Activated T-cell treated with anti-CD3 and anti-CD28 coated beads, Interleukin-2, amount 50 U/mL, for 24 hours (primary cell): Measurements from ENCODE around the gene RALGPS2.
"Not testable (repeated sequence)": the region's sequence is repeated elsewhere in the genome, so short reads cannot be mapped to it uniquely, and the experiment has no call there.

ENCODE experiments used
- DNase-seq: peaks from one replicate; pipeline ENCODE4 v3.0.0-alpha.2; 2020
- H3K27ac Mint-ChIP-seq: 2 replicates; pipeline ENCODE4 v1.8.0; 2020; ENCODE audit warnings: mild to moderate bottlenecking, mixed read lengths
- H3K27me3 Mint-ChIP-seq: 2 replicates; pipeline ENCODE4 v1.8.0; 2020; ENCODE audit warnings: mixed read lengths
- H3K36me3 Mint-ChIP-seq: 2 replicates; pipeline ENCODE4 v1.8.0; 2020; ENCODE audit warnings: low read depth, mixed read lengths
- H3K4me1 Mint-ChIP-seq: 2 replicates; pipeline ENCODE4 v1.8.0; 2020; ENCODE audit warnings: low read depth, mixed read lengths
- H3K4me3 Mint-ChIP-seq: 2 replicates; pipeline ENCODE4 v1.8.0; 2020; ENCODE audit warnings: mild to moderate bottlenecking, moderate library complexity, mixed read lengths
- H3K9me3 Mint-ChIP-seq: 2 replicates; pipeline ENCODE4 v1.8.0; 2020; ENCODE audit warnings: mixed read lengths

The RALGPS2 gene

GRCh38 chr1:178844436-178844835 lies 119.4 kb downstream of the RALGPS2 start:
- Mint-ChIP-seq H3K4me1 (no peaks in the 10 kb centered on the region), H3K36me3 (no peaks in the 10 kb centered on the region), H3K27me3 (no peaks in the 10 kb centered on the region), H3K27ac (no peak overlapping the region), H3K9me3 (no peaks in the 10 kb centered on the region), H3K4me3 (no peak overlapping the region)
- no peak for DNase-seq

- DNase-seq, result no peak
- H3K36me3 Mint-ChIP-seq, result no peaks in the 10 kb centered on the region
- no peaks in the 10 kb centered on the region for H3K9me3 Mint-ChIP-seq
- no peaks in the 10 kb centered on the region for H3K27me3 Mint-ChIP-seq
- no peak overlapping the region for H3K4me3 Mint-ChIP-seq
- H3K27ac Mint-ChIP-seq, result no peak overlapping the region
- no peaks in the 10 kb centered on the region for H3K4me1 Mint-ChIP-seq
These were observed 121.3 kb downstream of the RALGPS2 start for GRCh38 chr1:178846306-178846705.

- Mint-ChIP-seq H3K27ac (no peak overlapping the region), H3K4me3 (no peak overlapping the region), H3K36me3 (no peaks in the 10 kb centered on the region), H3K4me1 (no peaks in the 10 kb centered on the region), H3K27me3 (no peaks in the 10 kb centered on the region), H3K9me3 (no peaks in the 10 kb centered on the region)
- no peak for DNase-seq
These were observed 122.4 kb downstream of the RALGPS2 start for GRCh38 chr1:178847396-178847849.

GRCh38 chr1:178847919-178848318 lies 122.9 kb downstream of the RALGPS2 start:
- H3K27ac Mint-ChIP-seq, H3K36me3 Mint-ChIP-seq, H3K4me3 Mint-ChIP-seq, H3K4me1 Mint-ChIP-seq, H3K9me3 Mint-ChIP-seq, DNase-seq, H3K27me3 Mint-ChIP-seq: not testable (repeated sequence)

- no peaks in the 10 kb centered on the region for H3K27me3 Mint-ChIP-seq
- DNase-seq, result no peak
- H3K36me3 Mint-ChIP-seq, result no peaks in the 10 kb centered on the region
- H3K27ac Mint-ChIP-seq, result no peak overlapping the region
- no peaks in the 10 kb centered on the region for H3K4me1 Mint-ChIP-seq
- no peak overlapping the region for H3K4me3 Mint-ChIP-seq
- no peaks in the 10 kb centered on the region for H3K9me3 Mint-ChIP-seq
These were observed 124.9 kb downstream of the RALGPS2 start for GRCh38 chr1:178849918-178850317.

GRCh38 chr1:178857126-178857525 lies 132.1 kb downstream of the RALGPS2 start:
- Mint-ChIP-seq H3K4me3 (no peak overlapping the region), H3K27ac (no peak overlapping the region), H3K4me1 (no peaks in the 10 kb centered on the region), H3K27me3 (no peaks in the 10 kb centered on the region), H3K9me3 (no peaks in the 10 kb centered on the region), H3K36me3 (no peaks in the 10 kb centered on the region)
- DNase-seq, result no peak

GRCh38 chr1:178862416-178862815 lies 137.4 kb downstream of the RALGPS2 start:
- Mint-ChIP-seq H3K27ac (no peak overlapping the region), H3K27me3 (no peaks in the 10 kb centered on the region), H3K4me3 (no peak overlapping the region), H3K4me1 (peaks cover 10% of the 10 kb centered on the region), H3K9me3 (no peaks in the 10 kb centered on the region), H3K36me3 (no peaks in the 10 kb centered on the region)
- no peak for DNase-seq

GRCh38 chr1:178862864-178863263 lies 137.8 kb downstream of the RALGPS2 start:
- H3K27ac Mint-ChIP-seq, result no peak overlapping the region

GRCh38 chr1:178864326-178864725 lies 139.3 kb downstream of the RALGPS2 start:
- H3K27me3 Mint-ChIP-seq, result no peaks in the 10 kb centered on the region
- H3K4me3 Mint-ChIP-seq, result no peak overlapping the region
- no peak for DNase-seq
- peaks cover 14% of the 10 kb centered on the region for H3K4me1 Mint-ChIP-seq
- no peaks in the 10 kb centered on the region for H3K36me3 Mint-ChIP-seq
- no peak overlapping the region for H3K27ac Mint-ChIP-seq
- no peaks in the 10 kb centered on the region for H3K9me3 Mint-ChIP-seq

More at GRCh38 chr1:178862864-178863263, 137.8 kb downstream of the RALGPS2 start:
- Mint-ChIP-seq H3K4me1 (peaks cover 14% of the 10 kb centered on the region), H3K27me3 (no peaks in the 10 kb centered on the region), H3K36me3 (no peaks in the 10 kb centered on the region), H3K9me3 (no peaks in the 10 kb centered on the region), H3K4me3 (no peak overlapping the region)
- DNase-seq, result no peak

GRCh38 chr1:178867670-178868069 lies 142.6 kb downstream of the RALGPS2 start:
- H3K27me3 Mint-ChIP-seq, result no peaks in the 10 kb centered on the region
- H3K9me3 Mint-ChIP-seq, result no peaks in the 10 kb centered on the region
- no peak overlapping the region for H3K27ac Mint-ChIP-seq
- H3K36me3 Mint-ChIP-seq, result no peaks in the 10 kb centered on the region
- DNase-seq, result no peak
- no peak overlapping the region for H3K4me3 Mint-ChIP-seq
- H3K4me1 Mint-ChIP-seq, result peaks cover 14% of the 10 kb centered on the region

- Mint-ChIP-seq H3K9me3 (no peaks in the 10 kb centered on the region), H3K27ac (no peak overlapping the region), H3K4me3 (no peak overlapping the region), H3K4me1 (peaks cover 12% of the 10 kb centered on the region), H3K36me3 (no peaks in the 10 kb centered on the region), H3K27me3 (no peaks in the 10 kb centered on the region)
- DNase-seq, result no peak
These were observed 143.7 kb downstream of the RALGPS2 start for GRCh38 chr1:178868706-178869105.

GRCh38 chr1:178869119-178869697 lies 144.2 kb downstream of the RALGPS2 start:
- H3K36me3 Mint-ChIP-seq, result no peaks in the 10 kb centered on the region
- H3K27me3 Mint-ChIP-seq, result no peaks in the 10 kb centered on the region
- H3K4me1 Mint-ChIP-seq, result peaks cover 9% of the 10 kb centered on the region
- H3K27ac Mint-ChIP-seq, result no peak overlapping the region
- H3K9me3 Mint-ChIP-seq, result no peaks in the 10 kb centered on the region
- no peak for DNase-seq
- no peak overlapping the region for H3K4me3 Mint-ChIP-seq

- Mint-ChIP-seq H3K27me3 (no peaks in the 10 kb centered on the region), H3K9me3 (no peaks in the 10 kb centered on the region), H3K4me3 (no peak overlapping the region), H3K36me3 (no peaks in the 10 kb centered on the region), H3K4me1 (peaks cover 6% of the 10 kb centered on the region), H3K27ac (no peak overlapping the region)
- DNase-seq, result no peak
These were observed 145.2 kb downstream of the RALGPS2 start for GRCh38 chr1:178870221-178870620.

GRCh38 chr1:178870944-178871343 lies 145.9 kb downstream of the RALGPS2 start, which contains the start of gene ANGPTL1:
ANGPTL1 (minus strand) TSS chr1:178871077; CDS start chr1:178865776, 5,301 bp downstream.
- H3K27me3 Mint-ChIP-seq, result no peaks in the 10 kb centered on the region
- peaks cover 6% of the 10 kb centered on the region for H3K4me1 Mint-ChIP-seq
- H3K27ac Mint-ChIP-seq, result no peak within 1 kb of the TSS
- no peak within 1 kb of the TSS for H3K4me3 Mint-ChIP-seq
- no peak for DNase-seq
- H3K9me3 Mint-ChIP-seq, result no peaks in the 10 kb centered on the region
- no peaks in the 10 kb centered on the region for H3K36me3 Mint-ChIP-seq

- no peaks in the 10 kb centered on the region for H3K36me3 Mint-ChIP-seq
- no peaks in the 10 kb centered on the region for H3K9me3 Mint-ChIP-seq
- no peak overlapping the region for H3K4me3 Mint-ChIP-seq
- no peak overlapping the region for H3K27ac Mint-ChIP-seq
- H3K27me3 Mint-ChIP-seq, result no peaks in the 10 kb centered on the region
- DNase-seq, result no peak
- H3K4me1 Mint-ChIP-seq, result peaks cover 6% of the 10 kb centered on the region
These were observed 146.7 kb downstream of the RALGPS2 start for GRCh38 chr1:178871551-178872320.
